ENCODE results near the gene NAA38.

NAA38 gene, protein sequence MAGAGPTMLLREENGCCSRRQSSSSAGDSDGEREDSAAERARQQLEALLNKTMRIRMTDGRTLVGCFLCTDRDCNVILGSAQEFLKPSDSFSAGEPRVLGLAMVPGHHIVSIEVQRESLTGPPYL

DNA sequence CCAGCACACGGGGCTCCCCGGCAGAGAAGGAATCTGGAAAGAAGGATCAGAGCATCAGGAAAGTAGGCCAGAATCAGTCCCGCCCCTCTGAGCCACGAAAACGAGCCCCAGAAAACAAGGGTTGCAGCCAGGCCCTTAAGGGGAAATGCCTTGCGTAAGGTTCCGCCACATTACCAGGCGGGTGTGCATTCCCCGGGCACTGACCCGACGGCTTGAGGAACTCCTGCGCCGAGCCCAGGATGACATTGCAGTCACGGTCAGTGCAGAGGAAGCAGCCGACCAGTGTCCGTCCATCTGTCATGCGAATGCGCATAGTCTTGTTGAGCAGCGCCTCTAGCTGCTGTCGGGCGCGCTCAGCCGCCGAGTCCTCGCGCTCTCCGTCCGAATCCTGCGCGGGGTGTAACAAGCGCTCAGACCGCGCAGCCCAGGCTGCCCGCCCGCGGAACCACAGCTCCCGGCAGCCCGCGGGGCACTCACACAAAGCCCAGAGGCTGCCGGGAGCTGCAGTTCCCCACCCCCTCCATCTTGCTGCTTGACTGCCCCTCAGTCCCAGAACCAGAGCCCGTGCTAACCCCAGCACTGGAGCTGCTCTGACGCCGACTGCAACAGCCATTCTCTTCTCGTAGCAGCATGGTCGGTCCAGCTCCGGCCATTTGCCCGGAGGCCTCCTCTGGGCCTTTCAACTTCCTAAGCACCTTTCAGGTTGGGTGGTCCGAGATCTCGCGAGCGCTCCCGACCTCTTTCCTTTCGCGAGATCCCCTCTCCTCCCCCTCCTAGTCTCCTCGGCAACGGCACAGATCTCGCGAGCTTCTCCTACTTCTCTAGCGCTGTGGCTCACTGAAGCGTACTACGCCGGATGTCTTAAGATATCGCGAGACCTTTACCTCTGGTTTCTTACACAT is at the start of gene NAA38:
Gene NAA38 (minus strand): TSS at position 749 of the 902 bp plus-strand sequence. CDS start 96 bp downstream, at position 653.
- no peaks in the 10 kb centered on the region for H3K36me3 ChIP-seq (ENCODE audit: insufficient read depth, low read length)
- peaks cover 5% of the 10 kb centered on the region; the same call in 1 of the 2 replicates for H3K4me1 ChIP-seq (ENCODE audit: insufficient read depth, low read length)
- H3K9me3 ChIP-seq (ENCODE audit: control insufficient read depth, insufficient read depth, low read length): no peaks in the 10 kb centered on the region
- H3K9ac ChIP-seq (ENCODE audit: low read depth, low read length): peak within 1 kb of the TSS; percentile 92

DNA sequence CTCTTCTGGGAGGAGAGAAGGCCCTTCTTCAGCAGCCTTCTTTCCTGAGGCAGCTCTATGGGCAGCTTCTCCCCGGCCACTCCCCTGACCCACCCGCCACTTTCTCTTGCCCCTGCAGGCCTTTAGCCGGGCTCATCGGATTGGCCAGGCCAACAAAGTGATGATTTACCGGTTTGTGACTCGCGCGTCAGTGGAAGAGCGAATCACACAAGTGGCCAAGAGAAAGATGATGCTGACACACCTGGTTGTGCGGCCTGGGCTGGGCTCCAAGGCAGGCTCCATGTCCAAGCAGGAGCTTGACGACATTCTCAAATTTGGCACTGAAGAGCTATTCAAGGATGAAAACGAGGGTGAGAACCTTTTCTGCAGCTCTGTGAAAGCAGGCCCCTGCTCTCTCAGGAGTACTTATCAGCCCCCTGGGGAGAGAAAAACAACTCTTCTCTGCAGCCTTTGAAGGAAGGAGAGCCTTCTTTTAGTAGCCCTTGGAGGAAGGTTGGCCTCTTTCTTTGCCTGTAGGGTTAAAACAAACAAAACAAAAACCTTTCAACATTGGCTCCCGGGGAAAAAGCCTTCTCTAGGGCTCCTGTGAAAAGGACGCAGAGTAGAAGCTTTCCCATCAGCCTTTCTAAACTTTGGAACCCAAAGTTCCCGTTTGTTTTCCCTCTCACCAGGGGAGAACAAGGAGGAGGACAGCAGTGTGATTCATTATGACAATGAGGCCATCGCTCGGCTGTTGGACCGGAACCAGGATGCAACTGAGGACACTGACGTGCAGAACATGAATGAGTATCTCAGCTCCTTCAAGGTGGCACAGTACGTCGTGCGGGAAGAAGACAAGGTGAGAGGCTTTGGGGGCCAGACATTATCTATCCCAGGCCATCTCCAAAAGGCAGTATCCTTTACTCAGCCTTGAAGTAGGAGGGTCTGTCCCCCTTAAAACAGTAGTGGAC is 46.1 kb upstream of the NAA38 start:
- Histone ChIP-seq H3K36me3 (ENCODE audit: insufficient read depth, low read length) (no peaks in the 10 kb centered on the region), H3K4me1 (ENCODE audit: insufficient read depth, low read length) (no peaks in the 10 kb centered on the region), H3K9ac (ENCODE audit: low read depth, low read length) (no peak overlapping the region)

DNA sequence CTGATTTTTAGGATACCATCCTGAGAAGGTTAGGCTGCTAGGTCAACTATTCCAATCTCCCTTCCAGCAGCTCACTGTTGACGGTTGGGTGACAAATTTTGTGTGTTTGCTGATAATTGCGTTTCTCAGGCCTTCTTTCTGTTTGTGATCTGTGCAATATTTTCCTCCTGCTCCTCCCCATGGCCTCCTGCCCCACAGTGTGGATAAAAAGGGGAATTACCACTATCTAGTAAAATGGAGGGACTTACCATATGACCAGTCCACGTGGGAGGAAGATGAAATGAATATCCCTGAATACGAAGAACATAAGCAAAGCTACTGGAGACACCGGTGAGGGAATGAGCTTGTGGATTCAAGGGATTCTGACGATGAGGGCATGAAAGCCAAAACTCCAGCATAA is 40.4 kb upstream of the NAA38 start:
- Histone ChIP-seq H3K36me3 (ENCODE audit: insufficient read depth, low read length) (no peaks in the 10 kb centered on the region; the same call in 1 of the 2 replicates), H3K9me3 (ENCODE audit: control insufficient read depth, insufficient read depth, low read length) (no peaks in the 10 kb centered on the region), H3K9ac (ENCODE audit: low read depth, low read length) (no peak overlapping the region), H3K4me1 (ENCODE audit: insufficient read depth, low read length) (no peaks in the 10 kb centered on the region)

More for the DNA sequence above, 46.1 kb upstream of the NAA38 start:
- H3K9me3 ChIP-seq (ENCODE audit: control insufficient read depth, insufficient read depth, low read length): no peaks in the 10 kb centered on the region

DNA sequence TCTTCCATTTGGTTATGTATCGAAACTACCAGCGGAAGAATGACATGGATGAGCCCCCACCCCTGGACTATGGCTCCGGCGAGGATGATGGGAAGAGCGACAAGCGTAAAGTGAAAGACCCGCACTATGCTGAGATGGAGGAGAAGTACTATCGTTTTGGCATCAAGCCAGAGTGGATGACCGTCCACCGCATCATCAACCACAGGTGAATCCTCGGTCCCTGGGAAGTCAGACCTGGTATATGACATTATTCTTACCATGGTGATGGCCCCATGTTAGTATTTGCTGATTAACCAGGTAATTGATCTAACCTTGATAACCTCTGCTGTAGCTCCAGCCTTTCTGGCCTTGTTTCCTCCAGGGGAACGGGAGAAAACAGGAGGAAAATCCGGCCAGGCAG is 39.7 kb upstream of the NAA38 start:
- Histone ChIP-seq H3K9ac (ENCODE audit: low read depth, low read length) (no peak overlapping the region), H3K4me1 (ENCODE audit: insufficient read depth, low read length) (no peaks in the 10 kb centered on the region), H3K9me3 (ENCODE audit: control insufficient read depth, insufficient read depth, low read length) (no peaks in the 10 kb centered on the region), H3K36me3 (ENCODE audit: insufficient read depth, low read length) (no peaks in the 10 kb centered on the region; the same call in 1 of the 2 replicates)

DNA sequence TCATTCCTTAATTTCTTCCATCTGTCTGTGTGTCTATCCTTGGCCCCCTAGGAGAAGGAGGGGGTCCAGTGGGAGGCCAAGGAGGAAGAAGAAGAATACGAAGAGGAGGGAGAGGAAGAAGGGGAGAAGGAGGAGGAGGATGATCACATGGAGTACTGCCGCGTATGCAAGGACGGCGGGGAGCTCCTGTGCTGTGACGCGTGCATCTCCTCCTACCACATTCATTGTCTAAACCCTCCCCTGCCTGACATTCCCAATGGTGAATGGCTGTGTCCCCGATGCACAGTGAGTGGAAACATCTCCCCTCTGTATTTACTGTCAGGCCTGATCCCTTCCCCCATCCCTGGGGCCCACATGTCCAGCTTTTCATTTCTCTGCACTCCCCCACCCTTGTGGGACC is 37.5 kb upstream of the NAA38 start:
- H3K9ac ChIP-seq (ENCODE audit: low read depth, low read length): no peak overlapping the region
- H3K9me3 ChIP-seq (ENCODE audit: control insufficient read depth, insufficient read depth, low read length): no peaks in the 10 kb centered on the region
- H3K36me3 ChIP-seq (ENCODE audit: insufficient read depth, low read length): no peaks in the 10 kb centered on the region; the same call in 1 of the 2 replicates
- H3K4me1 ChIP-seq (ENCODE audit: insufficient read depth, low read length): no peaks in the 10 kb centered on the region

DNA sequence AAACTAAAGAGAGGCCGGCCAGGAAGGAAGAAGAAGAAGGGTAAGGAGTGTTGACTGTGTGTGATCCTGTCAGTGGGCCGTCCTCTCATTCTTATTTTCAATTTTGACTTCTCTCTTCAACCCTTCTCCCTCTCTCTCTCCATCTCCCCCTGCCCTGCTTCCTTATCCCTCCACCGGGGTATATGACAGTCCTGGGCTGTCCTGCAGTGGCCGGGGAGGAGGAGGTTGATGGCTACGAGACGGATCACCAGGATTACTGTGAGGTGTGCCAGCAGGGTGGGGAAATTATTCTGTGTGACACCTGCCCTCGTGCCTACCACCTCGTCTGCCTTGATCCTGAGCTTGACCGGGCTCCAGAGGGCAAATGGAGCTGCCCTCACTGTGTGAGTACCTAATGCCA is 36.9 kb upstream of the NAA38 start:
- no peaks in the 10 kb centered on the region; the same call in 1 of the 2 replicates for H3K36me3 ChIP-seq (ENCODE audit: insufficient read depth, low read length)
- H3K9ac ChIP-seq (ENCODE audit: low read depth, low read length): no peak overlapping the region
- peaks cover 3% of the 10 kb centered on the region; the same call in 1 of the 2 replicates for H3K4me1 ChIP-seq (ENCODE audit: insufficient read depth, low read length)

DNA sequence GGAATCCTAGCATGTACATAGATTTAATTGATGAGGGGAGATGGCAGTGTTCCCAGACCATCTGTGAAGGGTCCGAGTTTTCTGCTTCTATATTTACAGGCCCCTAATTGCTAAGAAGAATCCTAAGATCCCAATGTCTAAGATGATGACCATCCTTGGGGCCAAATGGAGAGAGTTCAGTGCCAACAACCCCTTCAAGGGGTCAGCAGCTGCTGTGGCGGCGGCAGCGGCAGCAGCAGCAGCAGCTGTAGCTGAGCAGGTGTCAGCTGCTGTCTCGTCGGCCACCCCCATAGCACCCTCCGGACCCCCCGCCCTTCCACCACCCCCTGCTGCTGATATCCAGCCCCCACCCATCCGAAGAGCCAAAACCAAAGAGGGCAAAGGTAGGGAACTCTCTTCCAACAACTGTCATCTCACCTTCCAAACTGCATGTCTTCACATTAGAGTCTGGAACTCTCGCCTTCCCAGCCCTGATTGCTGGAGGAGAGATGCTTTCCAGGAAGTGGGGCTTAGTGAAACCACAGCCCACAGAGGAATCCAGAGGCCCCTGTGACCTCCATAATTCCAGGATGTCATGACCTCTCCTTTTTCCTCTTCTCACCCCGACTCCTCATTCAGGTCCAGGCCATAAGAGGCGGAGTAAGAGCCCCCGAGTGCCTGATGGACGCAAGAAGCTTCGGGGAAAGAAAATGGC is 36.0 kb upstream of the NAA38 start:
- Histone ChIP-seq H3K36me3 (ENCODE audit: insufficient read depth, low read length) (no peaks in the 10 kb centered on the region; the same call in 1 of the 2 replicates), H3K4me1 (ENCODE audit: insufficient read depth, low read length) (peaks cover 12% of the 10 kb centered on the region), H3K9ac (ENCODE audit: low read depth, low read length) (no peak overlapping the region), H3K9me3 (ENCODE audit: control insufficient read depth, insufficient read depth, low read length) (no peaks in the 10 kb centered on the region)

More for the DNA sequence above, 36.9 kb upstream of the NAA38 start:
- no peaks in the 10 kb centered on the region for H3K9me3 ChIP-seq (ENCODE audit: control insufficient read depth, insufficient read depth, low read length)

DNA sequence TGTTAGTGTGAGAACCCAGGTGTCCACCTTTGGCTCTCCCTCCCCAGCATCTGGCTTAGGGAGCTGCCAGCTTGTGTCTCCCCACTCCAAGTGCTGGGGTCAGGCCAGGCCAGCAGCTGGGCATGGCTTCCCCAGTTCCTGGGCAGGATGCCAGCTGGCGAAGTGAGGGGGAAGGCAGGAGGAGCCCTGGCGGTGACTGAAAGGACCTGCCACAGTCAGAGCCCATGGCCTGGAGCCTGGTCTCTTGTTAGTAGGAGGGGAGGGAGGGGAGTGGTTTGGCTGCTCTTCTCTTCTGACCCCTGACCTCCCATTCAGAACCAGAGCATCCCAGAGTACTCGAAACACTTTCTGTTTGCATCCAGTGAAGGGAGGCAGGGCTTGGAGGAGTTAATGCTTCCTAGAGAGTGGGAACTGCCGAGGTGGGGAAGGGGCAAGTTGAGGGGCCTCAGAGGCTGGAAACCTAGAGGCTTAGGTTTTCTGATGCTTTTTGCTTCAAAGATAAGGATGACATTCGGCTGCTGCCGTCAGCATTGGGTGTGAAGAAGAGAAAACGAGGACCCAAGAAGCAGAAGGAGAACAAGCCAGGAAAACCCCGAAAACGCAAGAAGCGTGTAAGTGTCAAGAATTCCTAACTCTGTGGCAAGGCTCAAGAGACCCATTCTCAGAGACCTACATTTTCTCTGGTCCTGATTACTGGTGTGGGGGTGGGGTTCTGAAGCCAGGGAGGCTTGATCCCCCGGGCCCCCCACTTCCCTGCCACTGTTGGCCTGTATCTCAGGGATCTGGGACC is 32.0 kb upstream of the NAA38 start:
- Histone ChIP-seq H3K9me3 (ENCODE audit: control insufficient read depth, insufficient read depth, low read length) (no peaks in the 10 kb centered on the region), H3K4me1 (ENCODE audit: insufficient read depth, low read length) (peaks cover 16% of the 10 kb centered on the region), H3K9ac (ENCODE audit: low read depth, low read length) (no peak overlapping the region), H3K36me3 (ENCODE audit: insufficient read depth, low read length) (no peaks in the 10 kb centered on the region)

DNA sequence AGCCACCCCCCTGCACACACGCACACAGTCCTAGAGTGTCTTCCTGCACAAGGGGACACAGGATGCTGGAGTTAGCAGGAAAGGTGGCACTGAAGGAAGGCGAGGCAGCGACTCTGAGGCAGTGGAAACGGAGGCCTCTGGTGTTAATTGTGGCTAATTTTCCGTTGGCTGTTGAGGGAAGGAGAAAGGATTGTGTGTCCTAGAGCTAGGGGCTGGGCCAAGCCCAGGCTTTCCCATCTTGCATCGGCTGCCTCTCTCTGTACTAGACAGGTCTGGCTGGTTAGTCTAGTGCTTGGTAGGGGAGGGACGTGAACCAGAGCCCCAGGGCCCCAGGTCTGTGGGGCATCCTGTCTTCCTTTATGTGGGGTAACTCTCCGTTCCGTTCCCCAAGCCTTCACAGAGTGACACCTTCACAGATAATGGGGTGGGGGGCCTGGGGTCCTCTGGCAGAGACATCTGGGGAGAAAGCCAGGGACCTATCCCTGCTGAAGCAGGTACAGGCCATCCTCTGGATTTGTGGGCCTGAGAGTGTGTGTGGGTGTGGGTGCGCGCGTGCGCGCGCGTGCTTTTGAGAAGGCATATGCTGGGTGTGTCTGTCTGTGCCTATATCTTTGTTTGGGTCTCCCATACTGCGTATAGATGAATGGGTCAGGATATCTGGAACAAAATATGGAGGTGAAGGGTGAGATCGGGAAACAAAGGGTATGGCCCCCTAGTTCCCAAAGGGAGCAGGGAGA is 31.0 kb upstream of the NAA38 start, which contains the start of gene CHD3:
Gene CHD3 (plus strand): TSS at position 606 of the 737 bp plus-strand sequence. CDS start 212 bp downstream, outside the sequence.
- H3K4me1 ChIP-seq (ENCODE audit: insufficient read depth, low read length): peaks cover 24% of the 10 kb centered on the region
- H3K9me3 ChIP-seq (ENCODE audit: control insufficient read depth, insufficient read depth, low read length): no peaks in the 10 kb centered on the region
- H3K36me3 ChIP-seq (ENCODE audit: insufficient read depth, low read length): no peaks in the 10 kb centered on the region
- H3K9ac ChIP-seq (ENCODE audit: low read depth, low read length): peak within 1 kb of the TSS; percentile 44

DNA sequence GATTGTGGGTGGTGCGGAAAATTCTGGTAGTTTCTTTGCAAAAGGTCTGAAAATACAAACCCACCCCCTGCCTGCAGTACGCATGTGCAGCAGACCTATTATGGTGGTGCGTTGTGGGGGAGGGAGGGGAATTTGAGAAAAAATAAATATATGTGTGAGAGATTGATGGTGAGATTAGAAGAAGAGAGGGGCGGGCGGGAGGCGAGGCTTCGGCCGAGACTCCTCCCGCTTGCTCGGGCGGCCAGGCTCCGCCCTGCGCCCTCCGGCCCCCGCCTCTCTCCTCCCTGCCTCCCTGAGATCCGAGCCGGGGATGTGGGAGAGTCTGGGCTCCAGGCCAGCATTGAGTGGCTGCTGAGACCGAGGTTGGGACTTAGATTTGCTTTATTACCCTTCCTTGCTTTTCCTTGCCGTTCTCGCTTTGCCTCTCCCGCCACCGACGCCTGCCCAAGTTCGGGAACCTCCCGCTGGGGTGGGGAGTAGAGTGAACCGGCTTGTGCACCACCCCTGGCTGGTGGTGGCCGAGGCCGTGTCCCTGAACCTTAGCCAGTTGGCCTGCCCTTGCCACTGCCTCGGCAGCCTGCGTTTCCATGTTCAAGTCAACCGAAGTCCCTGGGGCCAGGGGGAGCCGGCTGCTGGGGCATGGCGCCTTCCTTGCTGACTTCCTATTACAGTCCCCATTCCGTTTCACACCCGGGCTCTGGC is 30.3 kb upstream of the NAA38 start:
- Histone ChIP-seq H3K4me1 (ENCODE audit: insufficient read depth, low read length) (peaks cover 26% of the 10 kb centered on the region), H3K9ac (ENCODE audit: low read depth, low read length) (peak overlapping the region; percentile 44), H3K36me3 (ENCODE audit: insufficient read depth, low read length) (no peaks in the 10 kb centered on the region)

DNA sequence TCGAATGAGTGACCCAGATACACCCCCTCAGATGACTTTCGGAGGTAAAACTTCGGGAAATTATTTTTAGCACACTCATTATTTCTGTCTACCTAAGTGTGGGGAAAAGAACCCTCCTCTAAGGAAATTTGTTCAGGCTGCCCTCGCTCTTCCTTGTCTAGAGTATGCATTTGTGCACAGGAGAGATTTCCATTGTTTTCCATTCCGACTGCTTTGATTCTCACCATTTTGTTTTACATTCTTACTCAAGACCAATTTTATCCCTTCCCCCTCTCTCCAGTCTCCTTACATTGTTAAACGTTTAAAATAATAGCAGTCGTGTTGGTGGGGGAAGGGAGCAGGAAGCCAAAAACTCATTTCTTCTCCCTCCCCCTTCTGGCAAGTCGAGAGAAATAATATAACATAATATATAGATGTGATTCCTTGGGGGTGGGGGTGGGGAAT is 29.7 kb upstream of the NAA38 start:
- H3K36me3 ChIP-seq (ENCODE audit: insufficient read depth, low read length): no peaks in the 10 kb centered on the region
- H3K4me1 ChIP-seq (ENCODE audit: insufficient read depth, low read length): peaks cover 26% of the 10 kb centered on the region
- peak overlapping the region; percentile 44; the same call in 1 of the 2 replicates for H3K9ac ChIP-seq (ENCODE audit: low read depth, low read length)
- no peaks in the 10 kb centered on the region for H3K9me3 ChIP-seq (ENCODE audit: control insufficient read depth, insufficient read depth, low read length)

More for the DNA sequence above, 30.3 kb upstream of the NAA38 start:
- no peaks in the 10 kb centered on the region for H3K9me3 ChIP-seq (ENCODE audit: control insufficient read depth, insufficient read depth, low read length)
